ENCODE measurements around the gene ABCB9.

Gene ABCB9

GRCh38 chr12:122989874-122990419, 23.7 kb upstream of the ABCB9 start:
- peaks cover 1% of the 10 kb centered on the region; the same call in 1 of the 2 replicates for H3F3A ChIP-seq (ENCODE audit: control insufficient read depth, insufficient read depth)
- H3K9me3 ChIP-seq (ENCODE audit: control insufficient read depth, insufficient read depth, low read length), result no peaks in the 10 kb centered on the region
- H3K36me3 ChIP-seq (ENCODE audit: control insufficient read depth, low read length), result no peaks in the 10 kb centered on the region
- H3K4me1 ChIP-seq (ENCODE audit: control insufficient read depth, low read length), result no peaks in the 10 kb centered on the region
- TF ChIP-seq CTCF (IDR thresholded peaks at IDR 0.05; ENCODE audit: low read depth, low read length, poor library complexity, severe bottlenecking), result no peak
- no peak for TF ChIP-seq EZH2phosphoT487 (IDR thresholded peaks at IDR 0.05; ENCODE audit: borderline replicate concordance, low read length)
- no peak overlapping the region for H3K4me2 ChIP-seq (ENCODE audit: low read length)
- no peaks in the 10 kb centered on the region for H3K27me3 ChIP-seq (ENCODE audit: control insufficient read depth, low read length)
- no peaks in the 10 kb centered on the region for H4K20me1 ChIP-seq (ENCODE audit: control insufficient read depth, insufficient read depth, low read depth, low read length)
- no peak overlapping the region for H3K4me3 ChIP-seq (ENCODE audit: low read length)
- H3K79me2 ChIP-seq (ENCODE audit: control insufficient read depth, low read length), result no peaks in the 10 kb centered on the region
- no peaks in the 10 kb centered on the region for H3K9me2 ChIP-seq (replicated peaks; ENCODE audit: control insufficient read depth, low read length)
- no peak overlapping the region for H3K27ac ChIP-seq (ENCODE audit: low read depth, low read length)

- Histone ChIP-seq H3K36me3 (ENCODE audit: control insufficient read depth, low read length) (no peaks in the 10 kb centered on the region), H3K4me1 (ENCODE audit: control insufficient read depth, low read length) (no peaks in the 10 kb centered on the region; the same call in 1 of the 2 replicates)
Measured at GRCh38 chr12:122989225-122989839, 23.1 kb upstream of the ABCB9 start.

GRCh38 chr12:122988612-122989212, 22.4 kb upstream of the ABCB9 start:
- peaks cover 7% of the 10 kb centered on the region; the same call in 1 of the 2 replicates for H3F3A ChIP-seq (ENCODE audit: control insufficient read depth, insufficient read depth)
- no peak overlapping the region for H3K27ac ChIP-seq (ENCODE audit: low read depth, low read length)
- H3K27me3 ChIP-seq (ENCODE audit: control insufficient read depth, low read length), result no peaks in the 10 kb centered on the region
- no peaks in the 10 kb centered on the region for H3K9me2 ChIP-seq (replicated peaks; ENCODE audit: control insufficient read depth, low read length)
- no peaks in the 10 kb centered on the region for H3K79me2 ChIP-seq (ENCODE audit: control insufficient read depth, low read length)
- H3K4me1 ChIP-seq (ENCODE audit: control insufficient read depth, low read length), result peaks cover 5% of the 10 kb centered on the region
- no peak overlapping the region for H3K4me3 ChIP-seq (ENCODE audit: low read length)
- H3K36me3 ChIP-seq (ENCODE audit: control insufficient read depth, low read length), result peaks cover 3% of the 10 kb centered on the region; the same call in 1 of the 2 replicates
- no peaks in the 10 kb centered on the region for H4K20me1 ChIP-seq (ENCODE audit: control insufficient read depth, insufficient read depth, low read depth, low read length)
- no peak overlapping the region for H3K4me2 ChIP-seq (ENCODE audit: low read length)
- no peaks in the 10 kb centered on the region for H3K9me3 ChIP-seq (ENCODE audit: control insufficient read depth, insufficient read depth, low read length)
- TF ChIP-seq EZH2phosphoT487 (IDR thresholded peaks at IDR 0.05; ENCODE audit: borderline replicate concordance, low read length), result no peak
- TF ChIP-seq CTCF (IDR thresholded peaks at IDR 0.05; ENCODE audit: low read depth, low read length, poor library complexity, severe bottlenecking), result no peak

More at GRCh38 chr12:122989225-122989839, 23.1 kb upstream of the ABCB9 start:
- H3K4me2 ChIP-seq (ENCODE audit: low read length), result no peak overlapping the region
- H4K20me1 ChIP-seq (ENCODE audit: control insufficient read depth, insufficient read depth, low read depth, low read length), result no peaks in the 10 kb centered on the region
- peaks cover 4% of the 10 kb centered on the region; the same call in 1 of the 2 replicates for H3F3A ChIP-seq (ENCODE audit: control insufficient read depth, insufficient read depth)
- no peaks in the 10 kb centered on the region for H3K27me3 ChIP-seq (ENCODE audit: control insufficient read depth, low read length)
- no peaks in the 10 kb centered on the region for H3K79me2 ChIP-seq (ENCODE audit: control insufficient read depth, low read length)
- H3K27ac ChIP-seq (ENCODE audit: low read depth, low read length), result no peak overlapping the region
- no peaks in the 10 kb centered on the region for H3K9me2 ChIP-seq (replicated peaks; ENCODE audit: control insufficient read depth, low read length)
- no peak overlapping the region for H3K4me3 ChIP-seq (ENCODE audit: low read length)
- H3K9me3 ChIP-seq (ENCODE audit: control insufficient read depth, insufficient read depth, low read length), result no peaks in the 10 kb centered on the region
- TF ChIP-seq EZH2phosphoT487 (IDR thresholded peaks at IDR 0.05; ENCODE audit: borderline replicate concordance, low read length), result no peak
- no peak for TF ChIP-seq CTCF (IDR thresholded peaks at IDR 0.05; ENCODE audit: low read depth, low read length, poor library complexity, severe bottlenecking)

Measured in DOHH2 (cell line).